Esophagus squamous epithelium (tissue), 5 donors: Measurements from ENCODE around the gene TGM6. TPM values are rescaled to one million over a fixed set of nuclear protein-coding genes. Genes with fewer than 3 reads are reported as not detected.
A peak's percentile ranks its signal among the peaks of the same experiment; 100 is the strongest.
"Not testable (repeated sequence)": the region's sequence is repeated elsewhere in the genome, so short reads cannot be mapped to it uniquely, and the experiment has no call there.

Experiments
- DNase-seq: peaks from one replicate; lab custom pipeline; 2025; lab: John Stamatoyannopoulos, UW
- H3K27ac ChIP-seq, 4 donors: fragments of 200-600 bp; sonication (generic); one replicate each; pipeline ENCODE4 v1.5.1; 2016 to 2019; ENCODE audit warnings: mild to moderate bottlenecking in 1 of 4
- H3K27me3 ChIP-seq, 4 donors: fragments of 200-600 bp; sonication (generic); 1 replicate in 3 of 4; 2 replicates in 1 of 4; pipeline versions ENCODE4 v1.5.1 to v1.6.0; 2017 to 2021; ENCODE audit warnings: antibody characterized with exemption in 1 of 4
- H3K36me3 ChIP-seq, 3 donors: fragments of 200-600 bp; sonication (generic); one replicate each; pipeline ENCODE4 v1.5.1; 2016 to 2019
- H3K4me1 ChIP-seq, 3 donors: fragments of 200-600 bp; sonication (generic); one replicate each; pipeline ENCODE4 v1.5.1; 2017 to 2019
- H3K4me3 ChIP-seq, 4 donors: fragments of 200-600 bp; sonication (generic); 1 replicate in 3 of 4; 2 replicates in 1 of 4; pipeline ENCODE4 v1.5.1; 2016 to 2019; ENCODE audit warnings: mild to moderate bottlenecking in 2 of 4, moderate library complexity in 1 of 4
- H3K9me3 ChIP-seq, 3 donors: fragments of 200-600 bp; sonication (generic); one replicate each; pipeline ENCODE4 v1.5.1; 2016 to 2019
- POLR2A ChIP-seq, 4 donors: fragments of 450-650 bp; IDR thresholded peaks; one replicate each; pipeline ENCODE4 v1.6.1; 2017; ENCODE audit warnings: antibody characterized with exemption in 4 of 4, mild to moderate bottlenecking in 4 of 4, moderate library complexity in 3 of 4
- WGBS, 2 donors: methylation state at CpG; one replicate each; pipeline ENCODE4 v1.1.5; 2018; 5-methylcytosine and 5-hydroxymethylcytosine counted together
- intact Hi-C: fragments of 100-400 bp; cut with DNase I; formaldehyde crosslinking; loops from one replicate; pipeline ENCODE4 v1.15.0; 2022
- total RNA-seq, 4 donors: library from RNA; depleted of rRNA; stranded (reverse); fragments of >200 nt; gene quantifications; one replicate each; pipeline ENCODE4 v1.1.0, GENCODE V29; 2016
- TF ChIP-seq, protein P1 (sequence below), 6 experiments: fragments of 450-650 bp in 4 of 6; fragments of 200-600 bp in 2 of 6; sonication (generic) in 2 of 6; IDR thresholded peaks; one replicate each; pipeline ENCODE4 v1.5.1; 2016 to 2019; ENCODE audit warnings: antibody characterized with exemption in 6 of 6, mild to moderate bottlenecking in 4 of 6, moderate library complexity in 4 of 6
- donor health status: DM: yes; HTN: yes; CAD: no.

Gene TGM6
- total RNA-seq, 4 donors from 2014 or later = not detected

GRCh38 chr20:2402271-2402980 is 21.7 kb downstream of the TGM6 start:
- intact Hi-C loops = no loop called here
- peaks cover 0 to 14% (median 0%) of the 10 kb centered on the region in 4 donors for H3K27me3 ChIP-seq
- H3K4me3 ChIP-seq = no peak overlapping the region
- H3K9me3 ChIP-seq = peaks cover 0 to 20% (median 0%) of the 10 kb centered on the region in 3 donors
- H3K36me3 ChIP-seq = no peaks in the 10 kb centered on the region
- 38 to 50% methylated on average over 7 of the region's 7 CpGs for WGBS, 2 donors
- TF ChIP-seq POLR2A (IDR thresholded peaks at IDR 0.05) = no peak
- TF ChIP-seq, protein P1, sequence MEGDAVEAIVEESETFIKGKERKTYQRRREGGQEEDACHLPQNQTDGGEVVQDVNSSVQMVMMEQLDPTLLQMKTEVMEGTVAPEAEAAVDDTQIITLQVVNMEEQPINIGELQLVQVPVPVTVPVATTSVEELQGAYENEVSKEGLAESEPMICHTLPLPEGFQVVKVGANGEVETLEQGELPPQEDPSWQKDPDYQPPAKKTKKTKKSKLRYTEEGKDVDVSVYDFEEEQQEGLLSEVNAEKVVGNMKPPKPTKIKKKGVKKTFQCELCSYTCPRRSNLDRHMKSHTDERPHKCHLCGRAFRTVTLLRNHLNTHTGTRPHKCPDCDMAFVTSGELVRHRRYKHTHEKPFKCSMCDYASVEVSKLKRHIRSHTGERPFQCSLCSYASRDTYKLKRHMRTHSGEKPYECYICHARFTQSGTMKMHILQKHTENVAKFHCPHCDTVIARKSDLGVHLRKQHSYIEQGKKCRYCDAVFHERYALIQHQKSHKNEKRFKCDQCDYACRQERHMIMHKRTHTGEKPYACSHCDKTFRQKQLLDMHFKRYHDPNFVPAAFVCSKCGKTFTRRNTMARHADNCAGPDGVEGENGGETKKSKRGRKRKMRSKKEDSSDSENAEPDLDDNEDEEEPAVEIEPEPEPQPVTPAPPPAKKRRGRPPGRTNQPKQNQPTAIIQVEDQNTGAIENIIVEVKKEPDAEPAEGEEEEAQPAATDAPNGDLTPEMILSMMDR (IDR thresholded peaks at IDR 0.05) = peak in 2 of 6 experiments; percentile 28 to 31
- no peaks in the 10 kb centered on the region for H3K4me1 ChIP-seq
- H3K27ac ChIP-seq = no peak overlapping the region
- DNase-seq = no peak

DNA sequence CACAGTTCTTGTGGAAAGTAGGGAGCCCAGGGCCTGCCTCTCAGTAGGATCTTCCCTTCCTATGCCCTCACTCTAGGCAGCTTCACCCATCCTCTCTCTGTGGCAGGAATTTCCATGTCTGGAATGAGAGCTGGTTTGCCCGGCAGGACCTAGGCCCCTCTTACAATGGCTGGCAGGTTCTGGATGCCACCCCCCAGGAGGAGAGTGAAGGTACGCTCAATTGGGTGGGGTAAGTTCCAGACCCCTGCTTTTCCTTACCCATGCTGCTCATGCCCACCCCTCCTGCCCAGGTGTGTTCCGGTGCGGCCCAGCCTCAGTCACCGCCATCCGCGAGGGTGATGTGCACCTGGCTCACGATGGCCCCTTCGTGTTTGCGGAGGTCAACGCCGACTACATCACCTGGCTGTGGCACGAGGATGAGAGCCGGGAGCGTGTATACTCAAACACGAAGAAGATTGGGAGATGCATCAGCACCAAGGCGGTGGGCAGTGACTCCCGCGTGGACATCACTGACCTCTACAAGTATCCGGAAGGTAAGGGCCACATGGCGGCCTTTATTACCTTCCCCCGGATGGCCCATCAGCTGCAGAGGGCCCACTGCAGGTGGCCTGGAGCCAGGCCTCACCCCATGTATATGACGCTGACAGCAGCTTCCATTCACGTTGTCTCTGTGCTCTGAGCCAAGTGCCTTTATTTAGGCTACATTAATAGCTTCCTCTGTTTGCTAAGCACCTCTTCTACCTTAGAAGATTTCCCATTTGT is 22.8 kb downstream of the TGM6 start:
- no peak overlapping the region for H3K27ac ChIP-seq
- peaks cover 0 to 23% (median 0%) of the 10 kb centered on the region in 4 donors for H3K27me3 ChIP-seq
- H3K9me3 ChIP-seq = peaks cover 0 to 13% (median 0%) of the 10 kb centered on the region in 3 donors
- intact Hi-C loops = no loop called here
- H3K4me1 ChIP-seq = no peaks in the 10 kb centered on the region
- TF ChIP-seq POLR2A (IDR thresholded peaks at IDR 0.05) = no peak
- TF ChIP-seq, protein P1 (IDR thresholded peaks at IDR 0.05) = no peak
- DNase-seq = no peak
- WGBS, 2 donors = 92% methylated on average over 15 to 19 of the region's 24 CpGs
- no peaks in the 10 kb centered on the region for H3K36me3 ChIP-seq
- no peak overlapping the region for H3K4me3 ChIP-seq

- Histone ChIP-seq H3K27me3 (peaks cover 0 to 22% (median 0%) of the 10 kb centered on the region in 4 donors), H3K4me3 (no peak overlapping the region), H3K4me1 (no peaks in the 10 kb centered on the region), H3K27ac (no peak overlapping the region), H3K36me3 (no peaks in the 10 kb centered on the region), H3K9me3 (peaks cover 0 to 10% (median 0%) of the 10 kb centered on the region in 3 donors)
- no peak for DNase-seq
- intact Hi-C loops = no loop called here
- WGBS, 2 donors = 44 to 86% methylated on average over 1 of the region's 1 CpG
- no peak for TF ChIP-seq POLR2A (IDR thresholded peaks at IDR 0.05)
- TF ChIP-seq, protein P1 (IDR thresholded peaks at IDR 0.05) = no peak
These were observed 25.0 kb downstream of the TGM6 start for GRCh38 chr20:2405693-2406065.

- H3K4me3 ChIP-seq, H3K36me3 ChIP-seq, DNase-seq, H3K9me3 ChIP-seq, H3K27ac ChIP-seq, H3K4me1 ChIP-seq, intact Hi-C loops: not testable (repeated sequence)
- WGBS, 2 donors = 75% methylated on average over 7 of the region's 7 CpGs
- peaks cover 0 to 22% (median 0%) of the 10 kb centered on the region in 4 donors for H3K27me3 ChIP-seq
These were observed 26.7 kb downstream of the TGM6 start for GRCh38 chr20:2407355-2407754.

DNA sequence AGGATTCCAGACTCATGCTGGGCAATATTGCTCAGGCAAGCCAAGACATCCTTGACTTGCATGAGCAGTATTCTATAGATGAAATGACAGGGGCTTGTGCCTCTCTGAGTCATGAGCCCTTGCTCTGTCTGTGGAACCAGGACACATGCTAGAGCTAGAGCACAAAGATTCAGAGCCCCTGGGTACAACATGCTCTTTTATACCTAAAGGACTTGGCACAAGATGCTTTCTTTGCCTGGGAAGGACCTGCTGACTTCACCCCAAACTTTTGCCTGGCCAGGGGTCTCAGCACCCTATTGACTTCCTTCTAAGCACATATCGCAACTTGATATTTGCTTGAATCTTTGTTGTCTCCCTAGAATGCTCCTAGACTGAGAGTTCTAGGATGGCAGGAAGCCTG is 27.4 kb downstream of the TGM6 start:
- peaks cover 0 to 10% (median 0%) of the 10 kb centered on the region in 3 donors for H3K9me3 ChIP-seq
- WGBS, 2 donors = 100% methylated on average over 1 of the region's 1 CpG
- peaks cover 0 to 22% (median 0%) of the 10 kb centered on the region in 4 donors for H3K27me3 ChIP-seq
- intact Hi-C loops = no loop called here
- no peak overlapping the region for H3K27ac ChIP-seq
- DNase-seq = no peak
- no peaks in the 10 kb centered on the region for H3K36me3 ChIP-seq
- TF ChIP-seq POLR2A (IDR thresholded peaks at IDR 0.05) = no peak
- TF ChIP-seq, protein P1 (IDR thresholded peaks at IDR 0.05) = no peak
- no peak overlapping the region for H3K4me3 ChIP-seq
- no peaks in the 10 kb centered on the region for H3K4me1 ChIP-seq
